ENCODE data around the gene RFC3. TPM values are rescaled to one million over a fixed set of nuclear protein-coding genes. Genes with fewer than 3 reads are reported as not detected.

RFC3 gene
- total RNA-seq = 7.1 TPM
- long read RNA-seq, transcript RFC3-201 (9 exons, 2,402 nt) = major isoform, 9 of 15 reads
- long read RNA-seq, partial matches to known transcripts = 1 of 15 reads
- long read RNA-seq, other reads (novel, unspliced or antisense) = 4 of 15 reads

GRCh38 chr13:33817901-33818706 lies at the start of gene RFC3:
Gene RFC3, plus strand, starts transcription at chr13:33818149. Its CDS starts 30 bp downstream, at chr13:33818179.
- Histone ChIP-seq H3K9me3 (no peaks in the 10 kb centered on the region), H3K4me3 (peak within 1 kb of the TSS; percentile 82), H3K36me3 (no peaks in the 10 kb centered on the region), H3K27ac (peak within 1 kb of the TSS; percentile 74), H3K27me3 (ENCODE audit: low read depth) (no peaks in the 10 kb centered on the region), H3K4me1 (peaks cover 18% of the 10 kb centered on the region)
- TF ChIP-seq CTCF (IDR thresholded peaks at IDR 0.05) = peak; percentile 11
- ATAC-seq = peak; percentile 96 to 98
- intact Hi-C loops (cut with DNase I) = no loop called here
- DNase-seq = peak; percentile 96

- no peaks in the 10 kb centered on the region for H3K27me3 ChIP-seq (ENCODE audit: low read depth)
- no peak for TF ChIP-seq CTCF (IDR thresholded peaks at IDR 0.05)
- DNase-seq (no peak), ATAC-seq (no peak)
- no peak overlapping the region for H3K4me3 ChIP-seq
- H3K27ac ChIP-seq = no peak overlapping the region
- no peaks in the 10 kb centered on the region for H3K36me3 ChIP-seq
- no peaks in the 10 kb centered on the region for H3K4me1 ChIP-seq
- H3K9me3 ChIP-seq = no peaks in the 10 kb centered on the region
- intact Hi-C loops (cut with DNase I) = no loop called here
Observed at GRCh38 chr13:33771296-33771695, 46.7 kb upstream of the RFC3 start.

GRCh38 chr13:33773790-33774462 lies 44.0 kb upstream of the RFC3 start:
- DNase-seq = no peak
- H3K9me3 ChIP-seq = no peaks in the 10 kb centered on the region
- no peaks in the 10 kb centered on the region for H3K27me3 ChIP-seq (ENCODE audit: low read depth)
- TF ChIP-seq CTCF (IDR thresholded peaks at IDR 0.05) = no peak
- no peaks in the 10 kb centered on the region for H3K4me1 ChIP-seq
- intact Hi-C loops (cut with DNase I) = no loop called here
- no peaks in the 10 kb centered on the region for H3K36me3 ChIP-seq
- ATAC-seq = no peak
- no peak overlapping the region for H3K27ac ChIP-seq
- H3K4me3 ChIP-seq = no peak overlapping the region

GRCh38 chr13:33775339-33776108 lies 42.4 kb upstream of the RFC3 start:
- intact Hi-C loops (cut with DNase I) = no loop called here
- Histone ChIP-seq H3K36me3 (no peaks in the 10 kb centered on the region), H3K4me3 (no peak overlapping the region), H3K27ac (no peak overlapping the region), H3K27me3 (ENCODE audit: low read depth) (no peaks in the 10 kb centered on the region), H3K9me3 (no peaks in the 10 kb centered on the region), H3K4me1 (no peaks in the 10 kb centered on the region)
- no peak for DNase-seq
- TF ChIP-seq CTCF (IDR thresholded peaks at IDR 0.05) = no peak
- ATAC-seq = no peak

- Histone ChIP-seq H3K4me3 (no peak overlapping the region), H3K36me3 (no peaks in the 10 kb centered on the region), H3K9me3 (no peaks in the 10 kb centered on the region), H3K27ac (no peak overlapping the region), H3K4me1 (no peaks in the 10 kb centered on the region), H3K27me3 (ENCODE audit: low read depth) (no peaks in the 10 kb centered on the region)
- TF ChIP-seq CTCF (IDR thresholded peaks at IDR 0.05) = no peak
- ATAC-seq (no peak), DNase-seq (no peak)
- intact Hi-C loops (cut with DNase I) = no loop called here
Observed at GRCh38 chr13:33776239-33776881, 41.6 kb upstream of the RFC3 start.
